HUES6 (cell line): Measurements from ENCODE around the gene GPR157.
"Not testable (repeated sequence)": the region's sequence is repeated elsewhere in the genome, so short reads cannot be mapped to it uniquely, and the experiment has no call there.

Experiments used
- H3K27ac ChIP-seq: 2 replicates; pipeline ENCODE4 v1.7.0; 2013; ENCODE audit warnings: low read depth, mild to moderate bottlenecking, low read length, inconsistent platforms
- H3K27me3 ChIP-seq: 2 replicates; pipeline ENCODE4 v1.6.1; 2013; ENCODE audit warnings: low read length; ENCODE audit not compliant: control insufficient read depth, insufficient read depth
- H3K36me3 ChIP-seq: 2 replicates; pipeline ENCODE4 v1.6.1; 2013; ENCODE audit warnings: low read length; ENCODE audit not compliant: control insufficient read depth, insufficient read depth
- H3K4me1 ChIP-seq: 2 replicates; pipeline ENCODE4 v1.6.1; 2013; ENCODE audit warnings: low read length; ENCODE audit not compliant: control insufficient read depth, insufficient read depth
- H3K4me3 ChIP-seq: 2 replicates; pipeline ENCODE4 v1.5.1; 2013; ENCODE audit warnings: low read depth, low read length
- H3K9ac ChIP-seq: one replicate; pipeline ENCODE4 v1.6.1; 2013; ENCODE audit warnings: mild to moderate bottlenecking, low read length
- H3K9me3 ChIP-seq: 2 replicates; pipeline ENCODE4 v1.6.1; 2013; ENCODE audit warnings: low read depth, low read length; ENCODE audit not compliant: control insufficient read depth, insufficient read depth

The GPR157 gene

GRCh38 chr1:9128166-9128519 lies 759 bp downstream of the GPR157 start:
- peaks cover 14% of the 10 kb centered on the region for H3K27me3 ChIP-seq
- H3K27ac ChIP-seq = no peak overlapping the region
- no peak overlapping the region for H3K9ac ChIP-seq
- no peaks in the 10 kb centered on the region for H3K9me3 ChIP-seq
- peaks cover 11% of the 10 kb centered on the region for H3K4me1 ChIP-seq
- no peaks in the 10 kb centered on the region for H3K36me3 ChIP-seq
- peak overlapping the region; percentile 80 for H3K4me3 ChIP-seq

DNA sequence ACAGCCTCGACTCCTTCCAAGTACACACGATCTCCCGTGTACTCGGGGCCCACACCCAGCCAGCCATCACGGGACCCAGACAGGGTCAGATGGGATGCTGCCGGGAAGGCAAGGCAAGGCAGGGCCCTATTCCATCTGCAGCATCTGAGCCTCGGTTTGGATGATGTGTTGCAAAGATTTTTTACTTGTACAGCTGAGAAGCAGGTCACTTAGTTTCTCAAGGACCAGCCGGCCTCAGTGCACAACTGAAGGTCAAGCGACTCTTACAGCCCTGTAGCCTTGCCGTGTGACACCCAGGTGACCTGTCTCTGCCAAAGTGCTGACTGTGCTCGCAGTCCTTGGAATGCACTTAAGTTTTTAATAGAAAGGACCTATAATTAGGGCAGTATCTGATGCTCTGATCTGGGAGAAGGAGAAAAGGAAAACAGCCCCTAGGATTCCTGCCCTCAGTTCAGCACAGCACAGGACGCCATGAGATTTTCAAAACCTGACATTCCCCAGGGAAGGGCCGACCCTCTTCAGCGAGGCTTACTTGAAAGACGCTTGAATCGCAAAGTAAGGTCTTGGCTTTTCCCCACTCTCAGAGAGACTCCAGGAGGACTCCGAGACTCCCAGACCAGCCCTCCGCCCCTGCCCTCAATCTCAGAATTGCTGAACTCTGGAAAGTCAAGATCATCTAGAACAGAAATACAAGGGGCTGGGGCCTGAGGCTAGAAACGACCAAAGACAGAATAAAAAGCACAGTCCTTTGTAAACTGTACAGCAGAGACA lies 1.3 kb downstream of the GPR157 start:
- Histone ChIP-seq H3K27me3 (peaks cover 14% of the 10 kb centered on the region), H3K4me3 (peak overlapping the region; percentile 80), H3K4me1 (peaks cover 11% of the 10 kb centered on the region), H3K27ac (no peak overlapping the region), H3K9ac (no peak overlapping the region), H3K36me3 (no peaks in the 10 kb centered on the region), H3K9me3 (no peaks in the 10 kb centered on the region)

GRCh38 chr1:9126511-9126910 lies 2.4 kb downstream of the GPR157 start:
- Histone ChIP-seq H3K9me3 (no peaks in the 10 kb centered on the region), H3K9ac (no peak overlapping the region), H3K27ac (no peak overlapping the region), H3K4me1 (peaks cover 11% of the 10 kb centered on the region), H3K36me3 (no peaks in the 10 kb centered on the region), H3K4me3 (no peak overlapping the region), H3K27me3 (peaks cover 14% of the 10 kb centered on the region)

- H3K4me3 ChIP-seq, H3K9me3 ChIP-seq, H3K9ac ChIP-seq, H3K27ac ChIP-seq, H3K36me3 ChIP-seq: not testable (repeated sequence)
- peaks cover 14% of the 10 kb centered on the region for H3K27me3 ChIP-seq
- H3K4me1 ChIP-seq = peaks cover 11% of the 10 kb centered on the region
Observed at GRCh38 chr1:9125847-9126246, 3.1 kb downstream of the GPR157 start.

GRCh38 chr1:9125325-9125724 lies 3.6 kb downstream of the GPR157 start:
- Histone ChIP-seq H3K36me3 (no peaks in the 10 kb centered on the region), H3K27ac (no peak overlapping the region), H3K27me3 (peaks cover 14% of the 10 kb centered on the region), H3K4me3 (no peak overlapping the region), H3K9me3 (no peaks in the 10 kb centered on the region), H3K4me1 (peaks cover 11% of the 10 kb centered on the region), H3K9ac (no peak overlapping the region)

- H3K4me1 ChIP-seq, H3K9me3 ChIP-seq: not testable (repeated sequence)
Observed at GRCh38 chr1:9124389-9124788, 4.5 kb downstream of the GPR157 start.

DNA sequence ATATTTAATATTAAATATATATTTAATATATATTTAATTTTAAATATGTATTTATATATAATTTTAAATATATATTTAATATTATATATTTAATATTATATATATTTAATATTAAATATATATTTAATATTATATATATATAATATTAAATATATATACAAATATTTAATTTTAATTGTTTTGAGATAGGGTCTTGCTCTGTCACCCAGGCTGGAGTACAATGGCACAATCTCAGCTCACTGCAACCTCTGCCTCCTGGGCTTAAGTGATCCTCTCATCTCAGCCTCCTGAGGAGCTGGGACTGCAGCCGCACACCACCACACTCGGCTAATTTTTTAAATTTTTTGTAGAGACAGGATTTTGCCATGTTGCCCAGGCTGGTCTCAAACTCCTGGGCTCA lies 5.2 kb downstream of the GPR157 start:
- H3K9ac ChIP-seq, H3K4me1 ChIP-seq, H3K9me3 ChIP-seq, H3K27ac ChIP-seq, H3K4me3 ChIP-seq, H3K36me3 ChIP-seq: not testable (repeated sequence)
- peaks cover 12% of the 10 kb centered on the region for H3K27me3 ChIP-seq

More at GRCh38 chr1:9124389-9124788, 4.5 kb downstream of the GPR157 start:
- peaks cover 14% of the 10 kb centered on the region for H3K27me3 ChIP-seq
- H3K9ac ChIP-seq, H3K36me3 ChIP-seq, H3K27ac ChIP-seq, H3K4me3 ChIP-seq: not testable (repeated sequence)

DNA sequence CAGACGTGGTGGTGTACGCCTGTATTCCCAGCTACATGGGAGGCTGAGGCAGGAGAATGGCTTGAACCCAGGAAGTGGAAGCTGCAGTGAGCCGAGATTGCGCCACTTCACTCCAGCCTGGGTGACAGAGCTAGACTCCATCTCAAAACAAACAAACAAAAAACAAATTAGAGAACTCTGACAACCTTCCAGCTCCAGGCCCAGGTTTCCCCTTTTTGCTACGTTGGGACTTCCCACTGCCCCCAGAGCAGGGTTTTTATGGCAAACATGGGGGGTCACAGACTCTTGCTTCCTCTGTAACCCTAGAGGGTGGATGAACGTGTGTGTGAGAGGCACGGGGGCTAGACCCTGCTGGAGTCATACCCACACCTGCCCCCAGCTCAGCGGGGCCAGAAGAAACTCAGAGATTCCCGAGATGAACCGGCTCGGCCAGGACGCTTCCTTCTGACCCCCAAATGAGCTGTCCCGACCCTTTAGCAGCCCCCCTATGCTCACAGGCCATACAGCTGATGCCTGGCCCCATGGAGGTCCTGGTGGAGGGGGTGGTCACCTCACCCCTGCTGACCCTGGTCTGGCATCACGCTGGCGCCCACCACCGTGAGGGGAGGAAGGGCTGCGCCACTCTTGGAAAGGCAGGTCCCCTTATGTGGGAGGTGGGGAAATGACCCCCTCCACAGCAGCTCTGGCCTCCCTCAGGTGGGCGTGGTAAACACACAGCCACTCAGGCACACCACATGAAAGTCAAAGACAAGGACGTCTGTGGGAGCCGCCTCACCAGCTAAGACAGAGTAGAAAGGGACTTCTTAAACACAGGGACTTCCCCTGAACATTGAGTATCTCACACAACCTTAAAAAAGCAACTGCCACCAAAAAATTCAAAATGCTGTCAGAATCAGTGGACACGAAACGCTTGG lies 7.1 kb downstream of the GPR157 start:
- Histone ChIP-seq H3K27ac (no peak overlapping the region), H3K9me3 (no peaks in the 10 kb centered on the region), H3K27me3 (no peaks in the 10 kb centered on the region), H3K4me1 (no peaks in the 10 kb centered on the region), H3K36me3 (no peaks in the 10 kb centered on the region), H3K9ac (no peak overlapping the region), H3K4me3 (no peak overlapping the region)

DNA sequence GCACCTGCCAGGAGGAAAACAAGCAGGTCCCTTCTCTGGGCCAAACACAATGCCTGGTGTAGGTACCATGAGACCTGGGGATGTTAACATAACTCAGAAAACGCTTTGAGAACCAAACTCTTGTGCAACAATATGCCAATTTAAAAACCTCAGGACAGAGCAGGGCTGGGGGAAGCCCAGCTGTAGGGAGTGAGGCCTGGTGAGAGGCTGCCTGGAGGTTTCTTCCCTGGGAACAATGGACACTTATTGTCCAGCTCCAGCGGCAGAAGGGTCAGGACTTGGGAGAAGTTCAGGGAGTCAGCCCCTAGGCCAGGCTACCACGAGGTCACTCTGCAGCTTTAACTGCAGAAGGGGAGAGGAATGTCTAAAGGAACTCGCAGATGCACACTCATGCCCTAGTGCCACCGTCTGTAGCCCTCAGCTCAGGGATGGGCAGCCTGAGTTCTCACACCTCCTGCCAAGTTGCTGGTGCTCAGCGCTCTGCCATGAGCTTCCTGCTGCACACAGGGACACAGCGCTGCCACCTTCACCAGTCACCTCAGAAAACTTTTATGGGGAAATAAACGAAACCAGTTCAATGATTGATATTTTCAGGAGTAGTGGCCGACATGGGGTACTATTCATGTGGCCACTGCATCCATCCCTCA lies 8.5 kb downstream of the GPR157 start:
- Histone ChIP-seq H3K27me3 (no peaks in the 10 kb centered on the region), H3K9me3 (no peaks in the 10 kb centered on the region), H3K4me1 (no peaks in the 10 kb centered on the region), H3K4me3 (no peak overlapping the region), H3K36me3 (no peaks in the 10 kb centered on the region), H3K9ac (no peak overlapping the region), H3K27ac (no peak overlapping the region)

GRCh38 chr1:9119745-9120144 lies 9.2 kb downstream of the GPR157 start:
- Histone ChIP-seq H3K27ac (no peak overlapping the region), H3K36me3 (no peaks in the 10 kb centered on the region), H3K9me3 (no peaks in the 10 kb centered on the region), H3K4me3 (no peak overlapping the region), H3K9ac (no peak overlapping the region), H3K4me1 (no peaks in the 10 kb centered on the region), H3K27me3 (no peaks in the 10 kb centered on the region)

- Histone ChIP-seq H3K4me3 (no peak overlapping the region), H3K27ac (no peak overlapping the region), H3K36me3 (no peaks in the 10 kb centered on the region), H3K27me3 (no peaks in the 10 kb centered on the region), H3K9me3 (no peaks in the 10 kb centered on the region), H3K4me1 (no peaks in the 10 kb centered on the region), H3K9ac (no peak overlapping the region)
Observed at GRCh38 chr1:9118186-9118585, 10.7 kb downstream of the GPR157 start.
